Right lobe of liver (tissue), 4 donors: ENCODE measurements around the gene SDK1.

ENCODE experiments used
- CTCF ChIP-seq, 4 donors: fragments of 200-600 bp in 3 of 4; fragments of 450-650 bp in 1 of 4; IDR thresholded peaks; one replicate each; pipeline versions ENCODE4 v1.5.1 to v1.8.0; 2016 to 2022; ENCODE audit warnings: antibody characterized with exemption in 4 of 4, mild to moderate bottlenecking in 2 of 4
- POLR2A ChIP-seq: fragments of 450-650 bp; IDR thresholded peaks from one replicate; pipeline ENCODE4 v1.6.1; 2017; ENCODE audit warnings: antibody characterized with exemption, mild to moderate bottlenecking
- donor health status: DM: no; HTN: no; CAD: no.
- donor health status: DM: no; HTN: no; CAD: no.
- donor health status: DM: no; HTN: yes; CAD: no.

GRCh38 chr7:4162884-4163564 lies 862.0 kb downstream of the SDK1 start:
- no peak for TF ChIP-seq CTCF (IDR thresholded peaks at IDR 0.05)
- no peak for TF ChIP-seq POLR2A
